GM21737 (cell line): ENCODE measurements around the gene GMPR.

Source experiments
- ATAC-seq: cut with Tn5 transposase; IDR thresholded peaks from one replicate; pipeline ENCODE4 v1.9.1; 2021; ENCODE audit warnings: mild to moderate bottlenecking, moderate library complexity; ENCODE audit not compliant: unreplicated experiment

The GMPR gene

DNA sequence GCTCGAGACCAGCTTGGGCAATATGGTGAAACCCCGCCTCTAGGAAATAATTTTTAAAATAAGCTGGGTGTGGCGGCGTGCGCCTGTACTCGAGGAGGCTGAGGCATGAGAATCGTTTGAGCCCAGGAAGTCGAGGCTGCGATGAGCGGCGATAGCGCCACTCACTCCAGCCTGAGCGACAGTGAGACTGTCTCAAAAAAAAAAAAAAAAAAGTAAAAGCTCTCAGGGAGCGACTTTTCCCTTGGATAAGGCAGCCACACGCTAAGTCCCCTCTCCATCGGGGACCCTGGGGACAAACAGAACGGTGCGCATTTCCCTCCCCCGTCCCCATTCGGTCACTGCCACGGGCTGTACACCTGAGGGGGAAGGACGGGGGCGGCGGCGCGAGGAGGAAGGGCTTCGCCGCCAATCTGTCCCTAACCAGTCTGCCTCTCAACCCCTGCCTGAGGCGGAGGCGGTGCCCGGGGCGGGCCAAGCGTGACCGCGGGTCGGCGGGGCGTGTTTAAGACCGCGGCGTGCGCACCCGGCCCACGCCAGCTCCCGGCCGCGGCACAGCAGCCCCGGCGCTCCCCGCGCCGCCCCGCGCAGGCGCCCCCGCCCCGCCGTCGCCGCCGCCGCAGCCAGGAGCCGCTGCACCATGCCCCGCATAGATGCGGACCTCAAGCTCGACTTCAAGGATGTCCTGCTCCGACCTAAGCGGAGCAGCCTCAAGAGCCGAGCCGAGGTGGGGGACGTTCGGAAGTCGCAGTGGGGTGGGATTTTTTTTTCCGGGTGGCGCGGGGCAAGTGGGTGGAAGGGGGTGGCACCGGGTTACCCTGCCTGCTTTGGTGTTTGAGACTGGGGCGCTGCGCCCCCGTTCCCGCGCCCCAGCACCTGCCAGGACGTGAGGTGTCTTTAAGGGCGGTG is at the start of gene GMPR:
Gene GMPR, plus strand, starts transcription at position 531 of the 906 bp plus-strand sequence. Its CDS starts 107 bp downstream, at position 638.
- ATAC-seq = peak; percentile 71

GRCh38 chr6:16190214-16190613 is 48.2 kb upstream of the GMPR start:
- ATAC-seq = no peak

DNA sequence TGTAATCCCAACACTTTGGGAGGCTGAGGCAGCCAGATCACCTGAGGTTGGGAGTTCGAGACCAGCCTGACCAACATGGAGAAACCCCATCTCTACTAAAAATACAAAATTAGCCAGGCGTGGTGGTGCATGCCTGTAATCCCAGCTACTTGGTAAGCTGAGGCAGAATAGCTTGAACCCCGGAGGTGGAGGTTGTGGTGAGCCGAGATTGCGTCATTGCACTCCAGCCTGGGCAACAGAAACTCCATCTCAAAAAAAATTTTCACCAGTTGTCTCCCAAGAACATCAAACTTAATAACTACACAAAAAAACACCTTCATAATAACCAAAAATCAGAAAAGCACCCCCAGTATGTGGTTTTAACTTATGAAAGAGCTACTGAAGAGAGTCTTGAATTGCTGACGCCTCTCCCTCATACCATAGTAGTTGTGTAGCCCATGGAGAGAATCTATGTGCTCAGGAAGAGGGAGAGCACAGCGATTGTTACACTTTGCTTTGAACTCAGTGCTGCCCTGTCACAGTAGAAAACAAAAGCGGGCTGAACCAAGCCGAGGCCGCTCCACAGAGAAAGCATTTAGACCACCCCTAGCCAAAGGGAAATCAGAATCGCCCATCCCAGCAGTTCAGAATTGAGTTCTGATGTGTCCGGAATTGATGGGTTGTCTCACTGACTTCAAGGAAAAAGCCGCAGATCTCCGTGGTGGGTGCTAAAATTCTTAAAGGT is 42.0 kb upstream of the GMPR start:
- no peak for ATAC-seq

- ATAC-seq = no peak
Measured at GRCh38 chr6:16196984-16197546, 41.3 kb upstream of the GMPR start.

- no peak for ATAC-seq
Measured at GRCh38 chr6:16198061-16198705, 40.2 kb upstream of the GMPR start.

- no peak for ATAC-seq
Measured at GRCh38 chr6:16199804-16200203, 38.6 kb upstream of the GMPR start.

- no peak for ATAC-seq
Measured at GRCh38 chr6:16200321-16200883, 38.0 kb upstream of the GMPR start.

GRCh38 chr6:16201706-16202105 is 36.7 kb upstream of the GMPR start:
- no peak for ATAC-seq

DNA sequence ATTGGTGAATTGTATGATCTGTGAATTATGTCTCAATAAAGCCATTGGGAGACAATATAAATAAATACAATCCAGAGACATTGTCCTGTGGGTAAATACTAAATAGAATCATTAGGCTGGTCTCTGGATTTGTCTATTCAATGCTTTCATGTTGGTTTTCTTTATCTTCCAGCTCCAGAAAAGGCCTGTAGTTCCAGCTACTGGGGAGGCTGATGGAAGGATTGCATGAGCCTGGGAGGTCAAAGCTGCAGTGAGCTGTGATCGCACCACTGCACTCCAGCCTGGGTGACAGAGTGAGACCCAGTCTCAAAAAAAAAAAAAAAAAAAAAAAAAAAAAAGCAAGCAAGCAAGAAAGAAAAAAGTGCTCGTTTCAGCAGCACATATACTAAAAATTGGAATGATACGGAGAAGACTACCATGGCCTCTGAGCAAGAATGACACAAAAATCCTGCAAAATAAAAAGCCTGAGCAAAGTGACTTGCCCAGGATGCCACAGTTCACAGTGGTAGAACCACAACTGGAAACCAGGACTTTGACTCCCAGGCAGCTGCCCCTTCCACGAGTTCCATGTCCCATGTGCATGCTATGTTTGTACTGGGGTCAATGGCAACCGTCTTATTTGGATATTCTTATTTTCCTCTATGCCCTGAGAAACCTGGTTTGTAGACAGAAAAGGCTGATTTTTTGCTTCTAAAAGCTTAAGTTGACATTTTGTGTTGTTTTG is 33.6 kb upstream of the GMPR start:
- peak; percentile 17 for ATAC-seq

- peak; percentile 89 for ATAC-seq
Measured at GRCh38 chr6:16205377-16206144, 32.8 kb upstream of the GMPR start.

- ATAC-seq = peak; percentile 28
Measured at GRCh38 chr6:16206595-16207037, 31.8 kb upstream of the GMPR start.

GRCh38 chr6:16208989-16209388 is 29.4 kb upstream of the GMPR start:
- ATAC-seq = no peak

DNA sequence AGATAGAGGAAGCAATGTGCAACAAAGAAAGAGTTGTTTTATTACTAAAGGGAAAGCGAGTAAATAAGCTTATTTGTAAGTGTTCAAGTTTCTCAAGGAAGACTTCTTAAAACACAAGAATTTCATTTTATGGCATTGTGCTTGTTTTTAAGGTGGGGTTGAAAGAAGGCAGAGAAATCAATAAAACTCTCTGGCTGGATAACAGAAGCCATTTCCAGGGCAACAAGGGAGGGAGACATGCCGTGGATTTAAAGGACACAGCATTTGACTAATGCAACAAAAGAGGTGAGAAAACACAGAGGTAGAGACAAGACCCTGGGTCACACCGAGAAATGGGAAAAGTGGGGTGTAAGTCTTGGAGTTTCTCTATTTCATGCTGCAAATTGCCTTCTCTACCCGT is 28.8 kb upstream of the GMPR start:
- no peak for ATAC-seq

- ATAC-seq = no peak
Measured at GRCh38 chr6:16212276-16212675, 26.1 kb upstream of the GMPR start.

- ATAC-seq = no peak
Measured at GRCh38 chr6:16216501-16217155, 21.8 kb upstream of the GMPR start.

DNA sequence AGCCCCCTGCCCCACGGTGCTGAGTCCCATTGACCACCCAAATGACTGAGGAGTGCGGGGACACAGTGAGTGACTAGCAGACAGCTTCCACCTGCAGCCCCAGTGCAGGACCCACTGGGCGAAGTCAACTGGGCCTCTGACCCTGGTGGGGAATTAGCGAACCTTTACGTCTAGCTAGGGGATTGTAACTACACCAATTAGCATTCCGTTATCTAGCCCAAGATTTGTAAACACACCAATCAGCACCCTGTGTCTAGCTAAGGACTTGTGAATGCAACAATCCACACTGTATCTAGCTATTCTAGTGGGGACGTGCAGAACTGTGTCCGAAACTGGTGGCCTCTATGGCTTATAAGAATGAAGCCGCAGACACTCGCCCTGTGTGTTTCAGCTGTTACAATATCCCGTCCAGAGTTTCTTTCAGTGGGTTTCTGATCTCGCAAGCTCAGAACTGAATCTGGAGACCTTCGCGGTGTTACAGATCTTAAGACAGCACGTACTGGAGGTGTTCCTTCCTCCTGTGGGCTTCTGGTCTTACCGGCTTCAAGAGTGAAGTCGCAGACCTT is 21.1 kb upstream of the GMPR start:
- ATAC-seq = no peak

GRCh38 chr6:16222826-16223225 is 15.6 kb upstream of the GMPR start:
- no peak for ATAC-seq

DNA sequence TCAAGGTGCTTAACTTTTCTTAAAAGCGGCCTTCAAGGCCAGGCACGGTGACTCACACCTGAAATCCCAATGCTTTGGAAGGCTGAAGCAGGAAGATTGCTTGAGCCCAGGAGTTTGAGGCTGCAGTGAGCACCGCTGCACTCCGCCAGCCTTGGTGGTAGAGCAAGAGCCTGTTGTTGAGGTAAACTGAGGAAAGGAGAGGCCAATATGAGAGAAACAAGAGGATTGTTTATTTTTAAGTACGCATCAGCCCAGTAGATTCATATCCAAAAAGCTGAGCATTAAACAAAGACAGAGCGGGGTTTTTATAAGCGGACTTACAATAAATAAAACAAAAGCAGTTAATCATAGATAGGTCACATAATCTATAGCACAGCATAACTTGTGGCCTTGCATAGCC is 15.0 kb upstream of the GMPR start:
- no peak for ATAC-seq

- no peak for ATAC-seq
Measured at GRCh38 chr6:16224409-16224808, 14.0 kb upstream of the GMPR start.
